OCI-M2 (cell line): ENCODE measurements around the gene TMEM119.

Experiments used
- DNase-seq: peaks from one replicate; lab custom pipeline; 2025; ENCODE audit not compliant: unreplicated experiment; lab: John Stamatoyannopoulos, UW

Gene TMEM119

GRCh38 chr12:108542320-108542719, 55.6 kb downstream of the TMEM119 start:
- DNase-seq, result no peak
